K562 (cell line): ENCODE measurements around the gene HIF1AN. TPM values are rescaled to one million over a fixed set of nuclear protein-coding genes. Genes with fewer than 3 reads are reported as not detected.

ENCODE experiments used
- CCNT2 ChIP-seq: IDR thresholded peaks from 2 replicates; pipeline ENCODE4 v1.6.1; 2011; ENCODE audit warnings: borderline replicate concordance, low read depth, mild to moderate bottlenecking, moderate library complexity, mixed read lengths, low read length; ENCODE audit not compliant: insufficient read length; ENCODE audit errors: extremely low read depth
- CHD2 ChIP-seq: IDR thresholded peaks from 2 replicates; pipeline ENCODE4 v1.6.1; 2011; ENCODE audit warnings: low read depth, low read length
- GABPB2 ChIP-seq: fragments of 250-450 bp; sonication (Bioruptor Pico); conservative IDR thresholded peaks from 2 replicates; pipeline ENCODE4 v1.5.1; 2021; ENCODE audit warnings: mild to moderate bottlenecking
- GTF2F1 ChIP-seq: IDR thresholded peaks from 2 replicates; pipeline ENCODE4 v1.6.1; 2011; ENCODE audit warnings: low read depth, low read length, improper control_type of control experiment
- NFE2L1 ChIP-seq: fragments of 450-650 bp; IDR thresholded peaks from 2 replicates; pipeline ENCODE4 v1.6.1; 2016; ENCODE audit warnings: missing genetic modification characterization, low read depth, mild to moderate bottlenecking, missing compliant biosample characterization, moderate library complexity, borderline replicate concordance
- SMC3 ChIP-seq: conservative IDR thresholded peaks from 2 replicates; pipeline ENCODE4 v1.6.1; 2011; ENCODE audit warnings: low read depth, low read length, improper control_type of control experiment; ENCODE audit not compliant: insufficient read depth
- THAP7 ChIP-seq: fragments of 250-450 bp; sonication (Bioruptor Pico); IDR thresholded peaks from 2 replicates; pipeline ENCODE4 v1.5.0; 2021
- TSC22D4 ChIP-seq: fragments of 450-650 bp; IDR thresholded peaks from 2 replicates; pipeline ENCODE4 v1.6.1; 2016; ENCODE audit warnings: missing genetic modification characterization, missing biosample characterization, control low read depth
- ZNF318 ChIP-seq, 2 experiments: fragments of 450-650 bp; IDR thresholded peaks; 2 replicates each; pipeline ENCODE4 v1.6.1; 2016; ENCODE audit warnings: mild to moderate bottlenecking in 2 of 2, borderline replicate concordance in 1 of 2, low read depth in 1 of 2, moderate library complexity in 1 of 2
- ZNF407 ChIP-seq: fragments of 450-650 bp; IDR thresholded peaks from 2 replicates; pipeline ENCODE4 v1.6.1; 2016; ENCODE audit warnings: low read depth
- polyA plus RNA-seq, 8 experiments: library from polyadenylated mRNA; depleted of rRNA in 4 of 8; stranded (reverse) in 5 of 8; unstranded in 3 of 8; fragments of >200 nt; fragmentation: Nextera tagmentation in 2 of 8; fragmentation: Illumina TruSeq in 1 of 8; extraction: Ambion mirVana in 2 of 8; extraction: Trizol in 1 of 8; gene quantifications; 2 replicates each; pipeline versions ENCODE4 v1.2.1 to v1.2.3, GENCODE V29; 2011 to 2014; ENCODE audit warnings: inconsistent platforms in 1 of 8, missing spikeins in 1 of 8
- total RNA-seq, 7 experiments: library from RNA; depleted of rRNA in 6 of 7; stranded (reverse); fragments of >200 nt in 6 of 7; fragmentation: Illumina TruSeq in 2 of 7; extraction: Trizol in 2 of 7; gene quantifications; 2 replicates each; pipeline versions ENCODE4 v1.2.1 to v1.2.3, GENCODE V29; 2011 to 2021; ENCODE audit warnings: low replicate concordance in 1 of 7

Gene HIF1AN
- total and polyA plus RNA-seq, 9 of the 15 experiments (the other 6 are each of a cell fraction or from before 2014, with no cell fraction given), result 1.2 to 16.8 (median 6.9) TPM

- TF ChIP-seq GABPB2 (no peak), TSC22D4 (tag) (no peak), ZNF407 (no peak), NFE2L1 (tag) (no peak), SMC3 (no peak), CHD2 (no peak), ZNF318 (IDR thresholded peaks at IDR 0.05; ENCODE audit: borderline replicate concordance in 1 of 2, low read depth in 1 of 2) (no peak), GTF2F1 (no peak), CCNT2 (no peak), THAP7 (CRISPR knock-in tag) (no peak)
Observed at GRCh38 chr10:100535715-100536353, at the start of gene HIF1AN (continued).
